ENCODE results near the gene CYSTM1.

DNA sequence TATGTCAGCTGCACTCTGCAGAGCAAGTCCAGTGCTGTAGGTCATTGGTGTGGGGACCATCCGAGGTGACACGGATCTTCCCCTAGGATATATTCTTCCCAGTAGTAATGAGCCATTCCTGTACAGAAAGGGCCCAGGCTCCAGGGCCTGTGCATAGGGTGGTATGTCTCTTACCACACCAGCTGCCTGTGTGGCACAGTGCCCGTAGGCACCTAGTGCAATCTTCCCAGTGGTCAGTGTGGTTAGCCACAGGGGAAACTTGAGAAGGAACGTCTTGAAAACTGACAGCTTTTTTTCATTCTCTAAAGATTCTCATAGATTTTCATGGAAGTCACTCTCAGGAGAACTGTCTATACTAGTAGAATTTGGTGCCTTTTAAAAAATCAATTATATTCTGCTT is 39.8 kb downstream of the CYSTM1 start:
- TF ChIP-seq, protein P1, sequence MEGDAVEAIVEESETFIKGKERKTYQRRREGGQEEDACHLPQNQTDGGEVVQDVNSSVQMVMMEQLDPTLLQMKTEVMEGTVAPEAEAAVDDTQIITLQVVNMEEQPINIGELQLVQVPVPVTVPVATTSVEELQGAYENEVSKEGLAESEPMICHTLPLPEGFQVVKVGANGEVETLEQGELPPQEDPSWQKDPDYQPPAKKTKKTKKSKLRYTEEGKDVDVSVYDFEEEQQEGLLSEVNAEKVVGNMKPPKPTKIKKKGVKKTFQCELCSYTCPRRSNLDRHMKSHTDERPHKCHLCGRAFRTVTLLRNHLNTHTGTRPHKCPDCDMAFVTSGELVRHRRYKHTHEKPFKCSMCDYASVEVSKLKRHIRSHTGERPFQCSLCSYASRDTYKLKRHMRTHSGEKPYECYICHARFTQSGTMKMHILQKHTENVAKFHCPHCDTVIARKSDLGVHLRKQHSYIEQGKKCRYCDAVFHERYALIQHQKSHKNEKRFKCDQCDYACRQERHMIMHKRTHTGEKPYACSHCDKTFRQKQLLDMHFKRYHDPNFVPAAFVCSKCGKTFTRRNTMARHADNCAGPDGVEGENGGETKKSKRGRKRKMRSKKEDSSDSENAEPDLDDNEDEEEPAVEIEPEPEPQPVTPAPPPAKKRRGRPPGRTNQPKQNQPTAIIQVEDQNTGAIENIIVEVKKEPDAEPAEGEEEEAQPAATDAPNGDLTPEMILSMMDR (conservative IDR thresholded peaks at IDR 0.05; ENCODE audit: low read length) = no peak
- TF ChIP-seq EZH2phosphoT487 (IDR thresholded peaks at IDR 0.05; ENCODE audit: borderline replicate concordance, low read depth, low read length) = no peak
